Right kidney (tissue), 1 donor: ENCODE measurements around the gene OPN1LW.
"Not testable (repeated sequence)": the region's sequence is repeated elsewhere in the genome, so short reads cannot be mapped to it uniquely, and the experiment has no call there.

Experiments used
- DNase-seq: peaks from one replicate; pipeline ENCODE4 v3.0.0-alpha.2; 2016

Gene OPN1LW

GRCh38 chrX:154135458-154136229, 8.4 kb upstream of the OPN1LW start:
- DNase-seq, result no peak

GRCh38 chrX:154136627-154137161, 7.3 kb upstream of the OPN1LW start:
- DNase-seq, result peak; percentile 80

- DNase-seq, result no peak
Measured at GRCh38 chrX:154138857-154139256, 5.2 kb upstream of the OPN1LW start.

GRCh38 chrX:154140206-154140605, 3.8 kb upstream of the OPN1LW start:
- no peak for DNase-seq

- DNase-seq, result no peak
Measured at GRCh38 chrX:154140742-154141141, 3.3 kb upstream of the OPN1LW start.

GRCh38 chrX:154142386-154142785, 1.7 kb upstream of the OPN1LW start:
- no peak for DNase-seq

- no peak for DNase-seq
Measured at GRCh38 chrX:154142950-154143745, 895 bp upstream of the OPN1LW start.

- not testable (repeated sequence) for DNase-seq
Measured at GRCh38 chrX:154151030-154151429, 7.0 kb downstream of the OPN1LW start.

- not testable (repeated sequence) for DNase-seq
Measured at GRCh38 chrX:154156221-154156620, 12.2 kb downstream of the OPN1LW start.

- DNase-seq, result not testable (repeated sequence)
Measured at GRCh38 chrX:154157207-154157606, 13.2 kb downstream of the OPN1LW start.

- DNase-seq, result not testable (repeated sequence)
Measured at GRCh38 chrX:154159345-154159744, 15.3 kb downstream of the OPN1LW start.

GRCh38 chrX:154164902-154165301, 20.9 kb downstream of the OPN1LW start:
- DNase-seq, result not testable (repeated sequence)

- not testable (repeated sequence) for DNase-seq
Measured at GRCh38 chrX:154168384-154168783, 24.3 kb downstream of the OPN1LW start.

GRCh38 chrX:154172535-154172943, 28.5 kb downstream of the OPN1LW start:
- DNase-seq, result not testable (repeated sequence)

- not testable (repeated sequence) for DNase-seq
Measured at GRCh38 chrX:154174356-154174755, 30.3 kb downstream of the OPN1LW start.

GRCh38 chrX:154182296-154182695, 38.3 kb downstream of the OPN1LW start, which contains the start of gene OPN1MW:
Gene OPN1MW, plus strand, starts transcription at chrX:154182596. Its CDS starts 82 bp downstream, at chrX:154182678.
- DNase-seq, result not testable (repeated sequence)

GRCh38 chrX:154183794-154184193, 39.8 kb downstream of the OPN1LW start:
- DNase-seq, result not testable (repeated sequence)

GRCh38 chrX:154192846-154193245, 48.8 kb downstream of the OPN1LW start:
- DNase-seq, result not testable (repeated sequence)

- not testable (repeated sequence) for DNase-seq
Measured at GRCh38 chrX:154194316-154194715, 50.3 kb downstream of the OPN1LW start.

GRCh38 chrX:154196466-154196865, 52.4 kb downstream of the OPN1LW start:
- DNase-seq, result not testable (repeated sequence)
